H1 (cell line): Measurements from ENCODE around the gene PAX5. TPM values are rescaled to one million over a fixed set of nuclear protein-coding genes. Genes with fewer than 3 reads are reported as not detected.

ENCODE experiments used
- CTCF ChIA-PET: fragments of 300-600 bp; sonication (Branson Sonifier 250); formaldehyde crosslinking; loops from one replicate; lab custom pipeline; 2021; ENCODE audit not compliant: partially characterized antibody; lab: Charles Lee
- POLR2A ChIA-PET: fragments of 300-600 bp; sonication (Branson Sonifier 250); formaldehyde crosslinking; loops from one replicate; lab custom pipeline; 2021; ENCODE audit warnings: inconsistent platforms; ENCODE audit not compliant: partially characterized antibody; lab: Charles Lee
- DNase-seq, 2 experiments: peaks; one replicate each; pipeline versions ENCODE4 v3.0.0 to v3.0.0-alpha.2; 2010 to 2022; ENCODE audit warnings: low spot score in 2 of 2, low read depth in 1 of 2, mixed read lengths in 1 of 2
- FAIRE-seq: peaks from 2 replicates; lab custom pipeline; 2011; peaks lifted over from hg19 to GRCh38; lab: Jason Lieb, UNC
- H2AFZ ChIP-seq: 2 replicates; pipeline ENCODE4 v1.8.1; 2012; ENCODE audit warnings: low read length, inconsistent platforms
- H2AK5ac ChIP-seq: 2 replicates; pipeline ENCODE4 v1.6.1; 2013; ENCODE audit warnings: low read depth, low read length
- H2BK120ac ChIP-seq: replicated peaks from 2 replicates; pipeline ENCODE3; 2013; ENCODE audit warnings: low read depth, low read length, inconsistent platforms
- H2BK12ac ChIP-seq: 2 replicates; pipeline ENCODE4 v1.6.1; 2013; ENCODE audit warnings: low read depth, low read length
- H2BK15ac ChIP-seq: 2 replicates; pipeline ENCODE4 v1.6.1; 2013; ENCODE audit warnings: low read length
- H2BK20ac ChIP-seq: 2 replicates; pipeline ENCODE4 v1.6.1; 2013; ENCODE audit warnings: low read length
- H2BK5ac ChIP-seq: 2 replicates; pipeline ENCODE4 v1.6.1; 2013; ENCODE audit warnings: low read depth, low read length
- H3K14ac ChIP-seq: 2 replicates; pipeline ENCODE4 v1.6.1; 2013; ENCODE audit warnings: inconsistent platforms; ENCODE audit not compliant: insufficient read length
- H3K18ac ChIP-seq: 2 replicates; pipeline ENCODE4 v1.6.1; 2013; ENCODE audit warnings: low read length; ENCODE audit errors: extremely low read depth
- H3K23ac ChIP-seq: 2 replicates; pipeline ENCODE4 v1.6.1; 2013; ENCODE audit warnings: inconsistent platforms; ENCODE audit not compliant: insufficient read length
- H3K23me2 ChIP-seq: 2 replicates; pipeline ENCODE4 v1.6.1; 2013; ENCODE audit warnings: low read depth, low read length
- H3K27ac ChIP-seq: 2 replicates; pipeline ENCODE4 v1.6.1; 2011; ENCODE audit warnings: low read depth, low read length, inconsistent platforms
- H3K27me3 ChIP-seq, 4 experiments: replicated peaks in 1 of 4; 1 replicate in 1 of 4; 2 replicates in 3 of 4; pipeline versions ENCODE4 v1.6.1 to v1.8.1; 2011 to 2013; ENCODE audit warnings: low read length in 3 of 4, mild to moderate bottlenecking in 3 of 4, inconsistent platforms in 2 of 4, mixed read lengths in 2 of 4, moderate library complexity in 1 of 4; ENCODE audit not compliant: control insufficient read depth in 3 of 4, insufficient read depth in 3 of 4; ENCODE audit errors: extremely low read depth in 1 of 4
- H3K36me3 ChIP-seq, 4 experiments: 2 replicates each; pipeline versions ENCODE4 v1.6.1 to v1.8.1; 2011 to 2013; ENCODE audit warnings: mild to moderate bottlenecking in 4 of 4, low read length in 3 of 4, moderate library complexity in 2 of 4, control low read depth in 1 of 4, inconsistent platforms in 1 of 4; ENCODE audit not compliant: insufficient read depth in 4 of 4, control insufficient read depth in 2 of 4
- H3K4ac ChIP-seq: replicated peaks from 2 replicates; pipeline ENCODE3; 2013; ENCODE audit warnings: low read length, low read depth, mixed read lengths, inconsistent platforms; ENCODE audit not compliant: insufficient read length
- H3K4me1 ChIP-seq, 4 experiments: replicated peaks in 1 of 4; 1 replicate in 1 of 4; 2 replicates in 3 of 4; pipeline versions ENCODE4 v1.6.1 to v1.8.1; 2011 to 2013; ENCODE audit warnings: low read length in 3 of 4, inconsistent platforms in 2 of 4, mixed read lengths in 1 of 4; ENCODE audit not compliant: insufficient read depth in 4 of 4, control insufficient read depth in 3 of 4
- H3K4me2 ChIP-seq, 2 experiments: 2 replicates each; pipeline versions ENCODE4 v1.6.1 to v1.8.1; 2011 to 2013; ENCODE audit warnings: low read depth in 2 of 2, low read length in 2 of 2, control low read depth in 1 of 2, inconsistent platforms in 1 of 2, mild to moderate bottlenecking in 1 of 2; ENCODE audit not compliant: insufficient read depth in 1 of 2
- H3K4me3 ChIP-seq, 4 experiments: fragments of 200-600, 300-600 bp in 1 of 4; sonication (generic), shearing (Covaris generic), sonication (Bioruptor Twin) in 1 of 4; 2 replicates each; pipeline versions ENCODE4 v1.5.1 to v1.8.1; 2011 to 2016; ENCODE audit warnings: low read length in 4 of 4, low read depth in 3 of 4, control low read depth in 2 of 4, inconsistent platforms in 2 of 4, mild to moderate bottlenecking in 2 of 4, mixed read lengths in 1 of 4, moderate library complexity in 1 of 4; ENCODE audit not compliant: insufficient read depth in 2 of 4; ENCODE audit errors: extremely low read depth in 1 of 4
- H3K56ac ChIP-seq: replicated peaks from 2 replicates; pipeline ENCODE3; 2013; ENCODE audit warnings: low read depth, mild to moderate bottlenecking, mixed read lengths, low read length, inconsistent platforms; ENCODE audit not compliant: insufficient read length
- H3K79me1 ChIP-seq: 2 replicates; pipeline ENCODE4 v1.6.1; 2013; ENCODE audit warnings: low read depth, low read length, control low read depth
- H3K79me2 ChIP-seq, 2 experiments: 2 replicates each; pipeline versions ENCODE4 v1.6.1 to v1.8.1; 2012 to 2013; ENCODE audit warnings: low read length in 2 of 2, mild to moderate bottlenecking in 2 of 2, inconsistent platforms in 1 of 2; ENCODE audit not compliant: insufficient read depth in 2 of 2, control insufficient read depth in 1 of 2
- H3K9ac ChIP-seq, 4 experiments: replicated peaks in 1 of 4; 1 replicate in 1 of 4; 2 replicates in 3 of 4; pipeline versions ENCODE4 v1.6.1 to v1.8.1; 2011 to 2013; ENCODE audit warnings: low read depth in 3 of 4, low read length in 3 of 4, control low read depth in 2 of 4, mild to moderate bottlenecking in 2 of 4, moderate library complexity in 2 of 4, inconsistent platforms in 1 of 4; ENCODE audit errors: extremely low read depth in 1 of 4
- H3K9me3 ChIP-seq, 2 experiments: 2 replicates each; pipeline versions ENCODE4 v1.6.1 to v1.8.1; 2012 to 2013; ENCODE audit warnings: mild to moderate bottlenecking in 2 of 2, moderate library complexity in 2 of 2, control low read depth in 1 of 2, inconsistent platforms in 1 of 2, low read depth in 1 of 2, low read length in 1 of 2, mixed read lengths in 1 of 2; ENCODE audit not compliant: insufficient read depth in 2 of 2
- H4K20me1 ChIP-seq, 2 experiments: replicated peaks in 1 of 2; 2 replicates each; pipeline versions ENCODE3 to v1.8.1; 2011 to 2013; ENCODE audit warnings: inconsistent platforms in 2 of 2, low read length in 2 of 2, mild to moderate bottlenecking in 1 of 2; ENCODE audit not compliant: insufficient read depth in 2 of 2, control insufficient read depth in 1 of 2
- H4K5ac ChIP-seq: 2 replicates; pipeline ENCODE4 v1.6.1; 2013; ENCODE audit warnings: low read length, low read depth, mixed read lengths, inconsistent platforms; ENCODE audit not compliant: insufficient read length
- H4K8ac ChIP-seq: 2 replicates; pipeline ENCODE4 v1.8.0; 2013; ENCODE audit warnings: mild to moderate bottlenecking, moderate library complexity, low read length, inconsistent platforms; ENCODE audit not compliant: insufficient read depth; ENCODE audit errors: extremely low read depth
- H4K91ac ChIP-seq: replicated peaks from 2 replicates; pipeline ENCODE3; 2013; ENCODE audit warnings: low read length, mixed read lengths, inconsistent platforms; ENCODE audit not compliant: insufficient read length
- ASH2L ChIP-seq: fragments of 200-600, 300-600 bp; sonication (generic); IDR thresholded peaks from one replicate; pipeline ENCODE4 v1.7.1; 2017; ENCODE audit warnings: low read length
- E2F6 ChIP-seq: IDR thresholded peaks from 2 replicates; pipeline ENCODE4 v1.6.1; 2012; ENCODE audit warnings: inconsistent platforms
- HDAC2 ChIP-seq, 2 experiments: fragments of 300-600 bp in 1 of 2; sonication (generic) in 1 of 2; IDR thresholded peaks; 2 replicates each; pipeline ENCODE4 v1.6.1; 2011 to 2012; ENCODE audit warnings: low read depth in 2 of 2, low read length in 2 of 2, mild to moderate bottlenecking in 2 of 2, moderate library complexity in 2 of 2, borderline replicate concordance in 1 of 2, inconsistent platforms in 1 of 2
- KDM1A ChIP-seq: fragments of 200-600, 300-600 bp; sonication (generic); IDR thresholded peaks from 2 replicates; pipeline ENCODE4 v1.7.1; 2016; ENCODE audit warnings: mild to moderate bottlenecking, low read length, borderline replicate concordance
- KDM5A ChIP-seq: fragments of 200-600 bp; IDR thresholded peaks from 2 replicates; pipeline ENCODE4 v1.7.1; 2012; ENCODE audit warnings: mild to moderate bottlenecking, low read length, inconsistent platforms, mixed read lengths
- RAD21 ChIP-seq, 2 experiments: IDR thresholded peaks in 1 of 2; conservative IDR thresholded peaks in 1 of 2; 2 replicates each; pipeline ENCODE4 v1.6.1; 2011; ENCODE audit warnings: low read depth in 2 of 2, low read length in 2 of 2, improper control_type of control experiment in 1 of 2, inconsistent platforms in 1 of 2, mild to moderate bottlenecking in 1 of 2, moderate library complexity in 1 of 2
- RBBP5 ChIP-seq: IDR thresholded peaks from 2 replicates; pipeline ENCODE4 v1.7.1; 2012; ENCODE audit warnings: low read depth, mild to moderate bottlenecking, inconsistent platforms, low read length, moderate library complexity, borderline replicate concordance
- SIX5 ChIP-seq: IDR thresholded peaks from 2 replicates; pipeline ENCODE4 v1.6.1; 2011; ENCODE audit warnings: mild to moderate bottlenecking, low read depth, low read length
- SP4 ChIP-seq: IDR thresholded peaks from 2 replicates; pipeline ENCODE4 v1.6.1; 2012; ENCODE audit warnings: low read length, inconsistent platforms
- WGBS, 2 experiments: shearing (Covaris generic) in 1 of 2; methylation state at CpG; one replicate each; pipeline versions ENCODE4 v1.1.6 to v1.1.7; 2013 to 2015; ENCODE audit warnings: low lambda C conversion rate in 2 of 2, mixed read lengths in 2 of 2, inconsistent platforms in 1 of 2, low coverage in 1 of 2, missing lambda C conversion rate in 1 of 2; ENCODE audit not compliant: insufficient replicate concordance in 2 of 2, insufficient coverage in 1 of 2, insufficient read length in 1 of 2; ENCODE audit errors: extremely low coverage in 1 of 2, missing lambda C conversion rate in 1 of 2; 5-methylcytosine and 5-hydroxymethylcytosine counted together
- polyA plus RNA-seq, 7 experiments: library from polyadenylated mRNA; depleted of rRNA in 3 of 7; stranded (reverse) in 5 of 7; unstranded in 2 of 7; fragments of >200 nt in 5 of 7; fragments of 200-250 nt in 2 of 7; gene quantifications; 1 replicate in 5 of 7; 2 replicates in 1 of 7; 4 replicates in 1 of 7; pipeline versions ENCODE4 v1.2.1 to v1.2.3, GENCODE V29; 2011 to 2013; ENCODE audit warnings: missing spikeins in 2 of 7, mixed read lengths in 2 of 7
- total RNA-seq: library from RNA; stranded (reverse); fragmentation: NEBNext Ultra II Directional; extraction: Animal tissue kit (Norgen Biotek cat#: 25700); gene quantifications from 2 replicates; pipeline ENCODE4 v1.2.1, GENCODE V29; 2021

Gene PAX5
- total and polyA plus RNA-seq, 2 of the 8 experiments (the other 6 are each of a cell fraction or from before 2014, with no cell fraction given): 0.29 to 0.43 TPM

DNA sequence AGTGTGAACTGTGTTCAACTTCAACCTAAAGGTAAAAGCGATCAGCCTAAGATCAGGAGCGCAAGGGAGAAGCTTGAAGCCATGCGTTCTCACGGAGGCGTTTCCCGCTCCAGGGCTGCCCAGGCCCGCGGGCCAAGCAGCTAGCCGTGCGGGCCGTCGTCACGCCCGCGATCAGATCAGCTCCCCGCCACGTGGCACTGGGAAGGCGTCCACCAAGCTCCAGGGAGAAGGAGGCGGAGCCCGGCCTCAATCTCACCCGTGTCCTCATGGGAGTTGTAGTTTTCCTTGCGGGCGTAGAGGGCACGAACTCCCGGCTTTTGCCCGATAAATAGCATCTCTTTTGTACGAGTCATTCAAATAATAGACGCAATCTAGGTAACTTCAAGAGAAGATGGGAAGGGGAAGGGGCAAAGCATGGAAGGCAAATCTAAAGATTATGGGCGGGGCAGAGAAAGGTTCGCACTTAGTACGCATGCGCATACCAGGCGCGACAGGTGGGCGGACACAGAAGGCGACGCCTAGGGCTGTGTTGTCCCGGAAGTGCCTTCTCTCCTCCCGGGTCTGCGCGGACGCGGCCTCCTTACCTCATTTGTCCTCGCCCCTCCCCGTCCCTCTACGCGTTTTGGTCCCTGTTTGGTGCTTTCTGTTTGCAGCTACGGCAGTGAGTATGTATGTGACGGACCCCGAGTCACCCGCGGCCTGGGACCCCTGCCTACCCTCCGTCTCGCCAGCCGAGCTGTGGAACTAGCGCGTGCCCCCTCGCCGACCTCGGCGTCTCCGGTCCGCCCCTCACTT lies 45.5 kb upstream of the PAX5 start:
- Histone ChIP-seq H3K18ac (peak overlapping the region; percentile 78), H3K27me3 (peaks cover 2 to 10% (median 9%) of the 10 kb centered on the region in 4 experiments; a peak in 6 of 7 replicates), H4K8ac (peak overlapping the region; percentile 94), H2BK15ac (peak overlapping the region; percentile 96), H2AFZ (peak overlapping the region; percentile 83), H4K91ac (peak overlapping the region; percentile 51), H4K20me1 (peaks cover 0 to 3% of the 10 kb centered on the region in 2 experiments), H3K14ac (no peak overlapping the region), H3K4me2 (peak overlapping the region; percentile 38 to 66), H3K23me2 (peaks cover 2% of the 10 kb centered on the region; the same call in 1 of the 2 replicates), H3K56ac (peak overlapping the region; percentile 56), H3K4ac (no peak overlapping the region), H3K4me3 (peak overlapping the region; percentile 76 to 94 (median 88)), H2AK5ac (no peak overlapping the region), H3K79me2 (peaks cover 0 to 32% of the 10 kb centered on the region in 2 experiments; a peak in 2 of 4 replicates), H3K79me1 (peaks cover under 1% of the 10 kb centered on the region), H3K27ac (peak overlapping the region; percentile 69), H3K4me1 (peaks cover 0 to 3% (median 0%) of the 10 kb centered on the region in 4 experiments; a peak in 2 of 7 replicates), H3K36me3 (no peaks in the 10 kb centered on the region), H2BK12ac (0 out of 2 replicates have a peak overlapping the region, but pooled peaks have one; percentile 4), H2BK5ac (peak overlapping the region; percentile 93), H3K23ac (no peak overlapping the region), H3K9ac (peak overlapping the region in 3 of 4 experiments; percentile 70 to 73 (median 72); a peak in 6 of 7 replicates), H4K5ac (peak overlapping the region; percentile 91), H2BK20ac (no peak overlapping the region), H3K9me3 (peaks cover 0 to 3% of the 10 kb centered on the region in 2 experiments; a peak in 1 of 4 replicates), H2BK120ac (no peak overlapping the region)
- POLR2A ChIA-PET: interaction anchor here (0.9 to 1.7 kb wide), 8 partner anchors 12 to 53 kb away, joined by 3 to 5 read pairs (median 4); partner anchors contain the start of gene ZCCHC7
- DNase-seq (peak; percentile 84 to 90), FAIRE-seq (peak; percentile 93)
- WGBS, 2 experiments: 3% methylated on average over 62 of the region's 63 CpGs; no CpG with 5 or more reads in 1 of the 2 experiments
- CTCF ChIA-PET: no interaction called here
- TF ChIP-seq KDM1A (peak; percentile 80; the same call in 1 of the 2 replicates), RAD21 (IDR thresholded peaks at IDR 0.05 in 1 of 2, conservative IDR thresholded peaks at IDR 0.05 in 1 of 2; ENCODE audit: low read depth in 2 of 2, low read length in 2 of 2) (0 out of 4 replicates have a peak, but pooled peaks of 1 of the 2 experiments have one; percentile 1), SIX5 (peak; percentile 65), KDM5A (no peak), ASH2L (peak; percentile 92), E2F6 (peak; percentile 100), HDAC2 (IDR thresholded peaks at IDR 0.05; ENCODE audit: borderline replicate concordance in 1 of 2, low read depth in 2 of 2, low read length in 2 of 2) (peak in 1 of 2 experiments; percentile 90; a peak in 2 of 4 replicates), SP4 (peak; percentile 49; the same call in 1 of the 2 replicates), RBBP5 (peak; percentile 94)
